Measurements from ENCODE around the gene KRT78. TPM values are rescaled to one million over a fixed set of nuclear protein-coding genes. Genes with fewer than 3 reads are reported as not detected.

KRT78 gene
- total RNA-seq, 1 experiment from 2014 or later = 0.15 TPM

DNA sequence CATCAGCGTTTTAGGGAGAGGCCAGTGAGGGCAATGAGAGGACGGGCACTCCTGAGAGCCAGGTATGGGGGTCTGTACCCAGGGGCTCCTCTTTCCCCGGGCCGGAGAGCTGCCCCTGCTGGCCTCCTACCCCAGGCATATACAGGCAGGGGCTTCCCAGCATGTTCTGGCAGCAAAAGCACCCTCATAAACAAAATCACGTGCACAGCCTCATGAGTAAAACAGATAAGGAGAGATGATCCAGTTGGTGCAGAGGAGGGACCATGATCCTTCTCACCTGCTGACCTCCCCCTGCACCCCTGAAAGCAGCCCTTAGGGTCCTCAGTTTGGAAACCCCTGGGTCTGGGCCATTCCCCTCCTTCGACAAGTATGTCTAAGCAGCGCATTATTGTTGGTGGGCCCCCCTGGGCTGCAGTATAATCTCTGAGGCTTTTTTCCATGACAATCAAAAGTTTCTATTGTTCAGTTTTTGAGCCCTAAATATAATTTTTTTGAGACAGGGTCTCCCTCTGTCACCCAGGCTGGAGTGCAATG, 29.8 kb downstream of the KRT78 start:
- no peaks in the 10 kb centered on the region; the same call in 1 of the 2 replicates for H3K27me3 ChIP-seq (ENCODE audit: low read length)

DNA sequence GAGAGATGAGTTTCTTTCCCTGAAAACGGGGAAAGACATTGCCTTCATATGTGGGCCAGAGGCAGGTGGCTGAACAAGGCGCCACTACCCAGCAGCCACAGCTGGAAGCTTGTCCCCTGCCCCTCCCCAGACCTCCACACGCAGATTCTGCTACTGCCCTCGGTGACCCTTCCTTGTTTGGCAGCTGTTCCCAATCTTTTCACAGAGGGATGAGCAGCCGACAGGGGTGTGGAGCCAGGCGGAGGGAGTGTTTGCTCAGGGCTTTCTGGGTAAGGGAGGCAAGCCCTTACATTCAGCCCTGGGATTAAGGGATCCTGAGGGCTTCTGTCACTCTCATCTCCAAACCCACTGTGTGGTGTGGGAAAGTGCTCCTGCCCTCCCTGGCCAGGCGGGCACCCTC, 30.4 kb downstream of the KRT78 start:
- H3K79me2 ChIP-seq (ENCODE audit: low read length) = no peaks in the 10 kb centered on the region
- H3K9me3 ChIP-seq (ENCODE audit: low read length) = no peaks in the 10 kb centered on the region
- BruUV-seq (replicated peaks) = no TSS peak
- no peak overlapping the region for H3K27ac ChIP-seq (ENCODE audit: low read length)
- no peaks in the 10 kb centered on the region; the same call in 1 of the 2 replicates for H3K27me3 ChIP-seq (ENCODE audit: low read length)
- intact Hi-C loops (cut with micrococcal nuclease) = no loop called here
- H3K36me3 ChIP-seq (ENCODE audit: low read depth, low read length) = no peaks in the 10 kb centered on the region
- H3F3A ChIP-seq (ENCODE audit: low read length, unreplicated experiment) = no peaks in the 10 kb centered on the region
- TF ChIP-seq EZH2 (IDR thresholded peaks at IDR 0.05; ENCODE audit: low read length, unreplicated experiment) (no peak), EZH2phosphoT487 (IDR thresholded peaks at IDR 0.05; ENCODE audit: borderline replicate concordance, low read length) (no peak)
- TF ChIP-seq, protein P1, sequence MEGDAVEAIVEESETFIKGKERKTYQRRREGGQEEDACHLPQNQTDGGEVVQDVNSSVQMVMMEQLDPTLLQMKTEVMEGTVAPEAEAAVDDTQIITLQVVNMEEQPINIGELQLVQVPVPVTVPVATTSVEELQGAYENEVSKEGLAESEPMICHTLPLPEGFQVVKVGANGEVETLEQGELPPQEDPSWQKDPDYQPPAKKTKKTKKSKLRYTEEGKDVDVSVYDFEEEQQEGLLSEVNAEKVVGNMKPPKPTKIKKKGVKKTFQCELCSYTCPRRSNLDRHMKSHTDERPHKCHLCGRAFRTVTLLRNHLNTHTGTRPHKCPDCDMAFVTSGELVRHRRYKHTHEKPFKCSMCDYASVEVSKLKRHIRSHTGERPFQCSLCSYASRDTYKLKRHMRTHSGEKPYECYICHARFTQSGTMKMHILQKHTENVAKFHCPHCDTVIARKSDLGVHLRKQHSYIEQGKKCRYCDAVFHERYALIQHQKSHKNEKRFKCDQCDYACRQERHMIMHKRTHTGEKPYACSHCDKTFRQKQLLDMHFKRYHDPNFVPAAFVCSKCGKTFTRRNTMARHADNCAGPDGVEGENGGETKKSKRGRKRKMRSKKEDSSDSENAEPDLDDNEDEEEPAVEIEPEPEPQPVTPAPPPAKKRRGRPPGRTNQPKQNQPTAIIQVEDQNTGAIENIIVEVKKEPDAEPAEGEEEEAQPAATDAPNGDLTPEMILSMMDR (conservative IDR thresholded peaks at IDR 0.05; ENCODE audit: low read depth, low read length) = no peak
- H3K4me3 ChIP-seq (ENCODE audit: low read length) = no peak overlapping the region
- POLR2A ChIA-PET (ENCODE audit: unreplicated experiment) = no interaction called here
- no peaks in the 10 kb centered on the region for H4K20me1 ChIP-seq (ENCODE audit: low read length)
- DNase-seq (no peak), ATAC-seq (no peak)
- H3K4me1 ChIP-seq (ENCODE audit: insufficient read depth, low read length) = peaks cover 26% of the 10 kb centered on the region
- no peak overlapping the region for H2AFZ ChIP-seq (ENCODE audit: low read length)
- CTCF ChIA-PET = no interaction called here
- H3K4me2 ChIP-seq (ENCODE audit: low read length) = no peak overlapping the region
- H3K9ac ChIP-seq (ENCODE audit: low read length) = no peak overlapping the region
- H3K9me2 ChIP-seq (replicated peaks; ENCODE audit: low read length) = no peaks in the 10 kb centered on the region

More for the DNA sequence above, 29.8 kb downstream of the KRT78 start:
- Histone ChIP-seq H3K27ac (ENCODE audit: low read length) (no peak overlapping the region), H3K9ac (ENCODE audit: low read length) (no peak overlapping the region), H3K79me2 (ENCODE audit: low read length) (no peaks in the 10 kb centered on the region), H2AFZ (ENCODE audit: low read length) (no peak overlapping the region), H3K4me2 (ENCODE audit: low read length) (no peak overlapping the region), H4K20me1 (ENCODE audit: low read length) (no peaks in the 10 kb centered on the region), H3K36me3 (ENCODE audit: low read depth, low read length) (no peaks in the 10 kb centered on the region), H3K9me2 (replicated peaks; ENCODE audit: low read length) (no peaks in the 10 kb centered on the region), H3K9me3 (ENCODE audit: low read length) (no peaks in the 10 kb centered on the region), H3K4me3 (ENCODE audit: low read length) (no peak overlapping the region), H3K4me1 (ENCODE audit: insufficient read depth, low read length) (peaks cover 23% of the 10 kb centered on the region), H3F3A (ENCODE audit: low read length, unreplicated experiment) (no peaks in the 10 kb centered on the region)
- BruUV-seq (replicated peaks) = no TSS peak
- ChIA-PET POLR2A (ENCODE audit: unreplicated experiment) (no interaction called here), CTCF (no interaction called here)
- intact Hi-C loops (cut with micrococcal nuclease) = no loop called here
- no peak for ATAC-seq
- no peak for DNase-seq
- TF ChIP-seq EZH2phosphoT487 (IDR thresholded peaks at IDR 0.05; ENCODE audit: borderline replicate concordance, low read length) = no peak
- TF ChIP-seq EZH2 (IDR thresholded peaks at IDR 0.05; ENCODE audit: low read length, unreplicated experiment) = no peak

DNA sequence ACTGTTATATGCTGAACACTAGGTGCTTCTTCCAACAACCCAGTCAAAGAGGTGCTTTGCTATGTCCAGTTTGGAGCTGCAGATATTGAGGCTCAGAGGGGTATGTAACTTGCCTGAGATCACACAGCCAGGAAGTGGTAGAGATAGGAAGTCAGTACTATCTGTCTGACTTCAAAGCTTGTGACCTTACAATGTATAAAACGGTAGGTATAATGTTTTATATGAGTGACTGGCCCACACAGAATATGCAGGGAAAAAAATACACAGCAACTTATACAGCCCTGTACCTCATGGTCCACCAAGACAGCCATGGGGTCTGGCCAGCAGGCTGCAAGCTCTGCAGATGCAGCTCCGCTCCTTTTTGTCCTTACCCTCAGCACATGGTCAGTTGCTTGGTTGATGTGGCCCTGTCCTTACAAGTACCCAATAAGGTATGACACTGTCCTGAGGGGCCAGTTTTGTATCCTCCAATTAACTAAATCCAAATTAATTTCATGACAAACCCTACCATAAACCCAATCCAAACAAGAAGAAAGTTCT, 31.0 kb downstream of the KRT78 start:
- no peaks in the 10 kb centered on the region for H3K9me3 ChIP-seq (ENCODE audit: low read length)
- ATAC-seq (no peak), DNase-seq (no peak)
- H3K79me2 ChIP-seq (ENCODE audit: low read length) = no peaks in the 10 kb centered on the region
- H3K4me1 ChIP-seq (ENCODE audit: insufficient read depth, low read length) = peaks cover 26% of the 10 kb centered on the region
- intact Hi-C loops (cut with micrococcal nuclease) = no loop called here
- no peak overlapping the region for H2AFZ ChIP-seq (ENCODE audit: low read length)
- no peak overlapping the region for H3K4me3 ChIP-seq (ENCODE audit: low read length)
- CTCF ChIA-PET = no interaction called here
- no peaks in the 10 kb centered on the region for H3F3A ChIP-seq (ENCODE audit: low read length, unreplicated experiment)
- no peaks in the 10 kb centered on the region for H3K9me2 ChIP-seq (replicated peaks; ENCODE audit: low read length)
- H3K9ac ChIP-seq (ENCODE audit: low read length) = no peak overlapping the region
- no peak overlapping the region for H3K27ac ChIP-seq (ENCODE audit: low read length)
- POLR2A ChIA-PET (ENCODE audit: unreplicated experiment) = no interaction called here
- no peak overlapping the region for H3K4me2 ChIP-seq (ENCODE audit: low read length)
- TF ChIP-seq, protein P1 (conservative IDR thresholded peaks at IDR 0.05; ENCODE audit: low read depth, low read length) = no peak
- no peak for TF ChIP-seq EZH2phosphoT487 (IDR thresholded peaks at IDR 0.05; ENCODE audit: borderline replicate concordance, low read length)
- TF ChIP-seq EZH2 (IDR thresholded peaks at IDR 0.05; ENCODE audit: low read length, unreplicated experiment) = no peak
- no peaks in the 10 kb centered on the region for H4K20me1 ChIP-seq (ENCODE audit: low read length)
- no TSS peak for BruUV-seq (replicated peaks)
- H3K36me3 ChIP-seq (ENCODE audit: low read depth, low read length) = no peaks in the 10 kb centered on the region
- no peaks in the 10 kb centered on the region; the same call in 1 of the 2 replicates for H3K27me3 ChIP-seq (ENCODE audit: low read length)
